GM10847 (cell line): Measurements from ENCODE around the gene ESF1.

ENCODE experiments used
- POLR2A ChIP-seq: IDR thresholded peaks from 2 replicates; pipeline ENCODE4 v1.6.1; 2011; ENCODE audit not compliant: insufficient read length; ENCODE audit errors: extremely low read depth

The ESF1 gene

GRCh38 chr20:13681248-13682125, 103.2 kb downstream of the ESF1 start:
- no peak for TF ChIP-seq POLR2A

- TF ChIP-seq POLR2A = no peak
Measured at GRCh38 chr20:13678944-13679343, 105.8 kb downstream of the ESF1 start.

- no peak for TF ChIP-seq POLR2A
Measured at GRCh38 chr20:13677241-13677640, 107.5 kb downstream of the ESF1 start.

- no peak for TF ChIP-seq POLR2A
Measured at GRCh38 chr20:13676682-13677081, 108.0 kb downstream of the ESF1 start.

GRCh38 chr20:13672690-13673089, 112.0 kb downstream of the ESF1 start:
- no peak for TF ChIP-seq POLR2A

GRCh38 chr20:13671916-13672378, 112.8 kb downstream of the ESF1 start:
- no peak for TF ChIP-seq POLR2A

- TF ChIP-seq POLR2A = no peak
Measured at GRCh38 chr20:13671512-13671911, 113.2 kb downstream of the ESF1 start.

- TF ChIP-seq POLR2A = no peak
Measured at GRCh38 chr20:13670160-13670559, 114.6 kb downstream of the ESF1 start.

GRCh38 chr20:13665709-13666395, 118.9 kb downstream of the ESF1 start:
- TF ChIP-seq POLR2A = no peak
